NCI-H82 (cell line): ENCODE results near the gene RUNX2.

Experiments used
- DNase-seq: peaks from one replicate; lab custom pipeline; 2025; lab: John Stamatoyannopoulos, UW

Gene RUNX2

GRCh38 chr6:45589367-45589766 lies 261.2 kb downstream of the RUNX2 start:
- no peak for DNase-seq

DNA sequence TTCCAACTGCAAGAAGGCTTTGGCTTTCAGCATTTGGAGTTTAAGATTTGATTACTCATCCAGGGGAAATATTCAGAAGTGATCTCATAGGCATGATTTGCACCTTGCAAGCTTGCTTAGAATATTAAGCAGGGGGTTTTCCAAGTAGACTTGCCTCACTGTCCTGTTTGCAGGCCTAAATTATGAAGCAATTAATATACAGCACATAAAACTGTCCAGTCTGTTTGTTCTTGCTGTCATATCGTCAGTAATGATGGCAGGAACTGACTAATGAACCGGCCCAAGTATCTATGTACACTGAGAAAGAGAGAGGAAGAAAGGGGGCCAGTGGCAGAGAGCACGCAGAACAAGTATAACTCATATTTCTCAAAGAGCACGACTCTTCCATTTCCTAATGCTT lies 262.1 kb downstream of the RUNX2 start:
- no peak for DNase-seq

DNA sequence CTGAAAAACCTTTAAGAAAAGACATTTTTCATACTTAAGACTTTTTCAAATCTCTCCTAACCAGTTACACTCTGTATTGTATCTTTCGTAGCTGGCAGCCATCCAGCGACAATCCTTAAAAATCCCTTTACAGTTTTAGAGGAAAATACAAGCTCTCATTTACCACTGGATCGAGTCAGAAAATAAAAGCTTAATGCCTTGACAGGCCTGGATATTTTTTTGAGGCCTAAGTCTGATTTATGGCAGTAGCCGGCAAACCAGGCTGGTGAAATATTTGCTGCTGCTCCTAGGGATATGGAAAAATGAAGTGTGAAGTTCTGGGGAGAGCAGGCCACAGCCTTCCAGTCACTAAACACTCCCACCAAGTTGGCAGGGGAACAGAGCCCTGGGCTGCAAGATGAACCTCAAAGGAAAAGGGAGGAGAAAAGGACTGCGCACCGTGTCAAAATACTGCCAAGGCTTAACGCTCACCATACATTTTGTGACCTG lies 262.6 kb downstream of the RUNX2 start:
- DNase-seq = peak; percentile 47

GRCh38 chr6:45591306-45591705 lies 263.2 kb downstream of the RUNX2 start:
- DNase-seq = no peak

- no peak for DNase-seq
Observed at GRCh38 chr6:45591890-45592289, 263.8 kb downstream of the RUNX2 start.

DNA sequence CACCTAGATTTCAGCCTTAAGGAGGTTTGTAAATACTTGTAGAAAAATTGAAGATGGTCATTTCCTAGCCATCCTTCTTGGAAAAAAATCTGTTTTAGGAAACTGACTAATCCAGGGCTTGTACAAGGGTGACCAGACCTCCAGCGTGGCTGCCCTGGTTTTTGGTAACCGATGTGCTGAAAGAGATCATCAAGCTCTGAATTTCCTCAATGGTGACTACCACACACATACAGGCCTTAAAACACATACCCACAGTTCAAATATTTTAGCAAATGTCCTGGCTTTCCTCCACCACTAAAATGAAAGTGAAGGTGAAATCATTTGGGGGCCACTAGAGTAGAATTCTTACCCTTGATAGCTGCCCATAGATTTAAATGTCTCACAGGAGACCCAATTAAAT lies 264.9 kb downstream of the RUNX2 start:
- no peak for DNase-seq

- DNase-seq = peak; percentile 12
Observed at GRCh38 chr6:45595010-45595851, 267.1 kb downstream of the RUNX2 start.

- DNase-seq = no peak
Observed at GRCh38 chr6:45597424-45597823, 269.3 kb downstream of the RUNX2 start.

- DNase-seq = no peak
Observed at GRCh38 chr6:45599053-45599452, 270.9 kb downstream of the RUNX2 start.

GRCh38 chr6:45605971-45606370 lies 277.8 kb downstream of the RUNX2 start:
- no peak for DNase-seq

GRCh38 chr6:45606831-45607400 lies 278.8 kb downstream of the RUNX2 start:
- no peak for DNase-seq

DNA sequence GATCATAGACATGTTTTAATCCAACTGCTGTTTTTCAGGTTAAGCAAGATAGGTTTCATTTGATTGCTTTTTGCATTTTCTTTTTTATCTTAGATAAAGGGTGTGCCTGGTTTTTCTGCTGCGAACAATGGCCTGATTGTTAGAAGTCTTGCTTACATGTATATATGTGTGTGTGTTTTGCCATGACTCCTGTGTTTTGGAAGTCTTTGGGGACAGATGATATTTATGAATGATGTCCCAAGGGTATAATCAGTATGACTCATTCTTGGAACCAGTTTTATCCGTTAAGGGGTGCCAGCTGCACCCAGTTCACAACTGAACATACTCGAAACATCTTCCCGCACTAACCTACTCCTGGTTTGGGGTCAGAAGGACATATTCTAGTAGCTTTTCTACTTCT lies 279.7 kb downstream of the RUNX2 start:
- DNase-seq = no peak

DNA sequence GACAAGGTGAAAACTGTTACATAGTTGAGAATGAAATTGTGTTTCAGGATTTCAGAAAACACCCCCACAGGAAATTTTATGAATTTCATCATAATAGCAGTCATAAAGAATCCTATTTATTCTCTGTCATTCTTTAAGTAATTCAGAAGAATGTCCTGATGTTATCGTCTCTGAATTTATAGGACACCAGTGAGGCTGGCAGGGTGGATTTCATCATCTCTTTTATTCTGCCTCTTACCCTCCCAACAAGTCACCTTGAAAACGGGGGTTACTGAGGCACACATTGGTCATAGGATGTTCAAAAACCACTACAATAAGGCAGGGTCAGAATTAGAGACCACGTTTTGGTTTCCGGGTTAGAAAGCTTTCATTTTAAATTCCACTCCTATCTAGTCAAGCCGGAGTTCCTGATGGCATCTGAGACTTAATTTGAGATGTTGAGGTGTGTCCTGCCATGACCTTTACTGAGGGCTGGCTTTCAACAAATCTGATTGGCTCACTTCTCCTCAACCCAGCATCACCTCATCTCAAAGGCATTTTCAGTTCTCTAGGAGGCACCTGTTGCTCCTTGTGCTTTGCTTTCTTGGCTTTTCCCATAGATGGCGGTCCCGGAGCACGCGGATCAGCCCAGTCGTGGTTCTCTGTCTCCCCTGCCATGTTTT lies 280.3 kb downstream of the RUNX2 start:
- DNase-seq = no peak

- DNase-seq = no peak
Observed at GRCh38 chr6:45609141-45609638, 281.1 kb downstream of the RUNX2 start.

DNA sequence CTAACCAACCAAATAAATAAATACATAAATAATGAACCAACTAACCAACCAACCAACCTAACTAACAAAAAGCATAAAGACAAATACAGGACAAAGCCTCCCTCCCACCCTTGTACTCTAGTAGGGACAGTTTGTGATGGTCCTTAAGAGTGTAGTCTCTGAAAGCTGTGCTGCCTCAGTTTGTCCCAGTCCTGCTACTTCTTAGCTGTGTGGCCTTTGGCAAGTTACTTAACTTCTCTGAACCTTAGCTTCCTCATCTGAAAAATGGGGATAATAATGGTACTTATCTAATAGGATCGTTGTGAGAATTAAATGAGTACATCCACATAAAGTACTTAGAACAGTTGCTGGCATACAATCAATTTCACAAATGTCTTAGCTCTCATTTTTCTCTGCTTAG lies 282.2 kb downstream of the RUNX2 start:
- DNase-seq = no peak

DNA sequence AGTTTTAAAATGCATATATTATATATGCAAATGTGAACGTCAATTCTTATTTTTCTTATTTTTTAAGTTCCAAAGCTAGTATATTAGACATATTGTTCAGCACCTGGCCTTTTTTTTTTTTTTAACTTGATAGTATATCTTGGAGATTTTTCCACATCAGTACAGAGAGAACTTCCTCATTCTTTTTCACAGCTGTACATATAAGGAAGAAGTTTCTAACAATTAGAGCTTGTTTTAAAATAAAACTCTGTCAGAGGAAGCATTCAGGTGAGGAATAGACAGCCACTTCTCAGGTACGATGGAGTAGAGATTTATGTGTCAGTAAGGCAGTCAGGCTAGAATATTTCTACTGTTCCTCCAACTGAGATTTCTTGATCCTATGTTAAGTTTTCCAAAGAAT lies 282.7 kb downstream of the RUNX2 start:
- DNase-seq = no peak

- DNase-seq = peak; percentile 30
Observed at GRCh38 chr6:45611491-45611890, 283.4 kb downstream of the RUNX2 start.

DNA sequence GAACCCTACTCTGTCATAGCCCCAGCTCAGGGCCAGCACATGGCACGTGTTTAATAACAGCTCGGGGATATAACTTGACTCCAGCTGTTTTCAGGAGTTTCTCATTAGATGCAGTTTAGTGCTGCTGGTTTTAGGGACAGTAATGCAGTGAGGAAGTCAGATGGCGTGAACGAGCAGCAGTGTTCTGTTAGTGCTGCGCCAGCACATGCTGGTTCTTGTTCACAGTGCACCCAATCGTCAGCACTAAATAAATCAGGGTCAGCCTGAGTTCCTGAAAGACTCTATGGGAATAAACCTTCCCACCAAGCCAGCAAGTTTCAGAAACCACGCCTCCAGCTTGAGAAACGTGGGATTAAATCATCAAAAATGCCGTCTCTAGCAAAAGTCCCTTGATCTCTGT lies 285.5 kb downstream of the RUNX2 start:
- no peak for DNase-seq

GRCh38 chr6:45614488-45615285 lies 286.6 kb downstream of the RUNX2 start:
- no peak for DNase-seq

GRCh38 chr6:45616209-45616608 lies 288.1 kb downstream of the RUNX2 start:
- no peak for DNase-seq

- no peak for DNase-seq
Observed at GRCh38 chr6:45617441-45617840, 289.3 kb downstream of the RUNX2 start.

DNA sequence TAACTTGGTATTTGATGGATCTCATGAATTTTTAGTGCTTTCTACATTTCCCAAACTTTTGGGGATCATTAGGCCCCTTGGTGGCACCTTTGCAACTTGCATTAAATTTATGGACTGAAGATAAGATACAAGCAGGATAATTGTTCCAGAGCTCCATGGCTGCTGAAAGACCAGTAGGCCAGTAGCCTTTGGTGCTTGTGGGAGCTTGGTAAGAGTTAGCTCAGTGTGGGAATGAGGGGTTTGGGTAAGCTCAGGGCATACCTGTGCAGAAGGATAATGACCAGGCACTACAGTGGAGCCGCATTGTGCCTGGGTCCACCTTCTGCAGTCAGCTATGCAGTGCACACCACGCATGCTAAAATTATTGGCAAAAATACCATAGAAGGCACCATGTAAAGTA lies 290.1 kb downstream of the RUNX2 start:
- no peak for DNase-seq
